HG03280 (cell line): ENCODE data around the gene NBPF10.
"Not testable (repeated sequence)": the region's sequence is repeated elsewhere in the genome, so short reads cannot be mapped to it uniquely, and the experiment has no call there.

Experiments used
- ATAC-seq: cut with Tn5 transposase; IDR thresholded peaks from one replicate; pipeline ENCODE4 v1.9.1; 2021; ENCODE audit warnings: mild to moderate bottlenecking, moderate library complexity; ENCODE audit not compliant: unreplicated experiment

The NBPF10 gene

GRCh38 chr1:146144465-146144864 is at the start of gene NBPF10:
Gene NBPF10 (minus strand): TSS chr1:146144804. CDS start chr1:146144769, 35 bp downstream.
- ATAC-seq: not testable (repeated sequence)

GRCh38 chr1:146174531-146174930 is 29.9 kb upstream of the NBPF10 start:
- ATAC-seq: not testable (repeated sequence)

GRCh38 chr1:146167740-146168139 is 23.1 kb upstream of the NBPF10 start:
- not testable (repeated sequence) for ATAC-seq

- not testable (repeated sequence) for ATAC-seq
Measured at GRCh38 chr1:146167273-146167672, 22.7 kb upstream of the NBPF10 start.
